Muscle of leg (tissue), 11 donors: ENCODE results near the gene APH1A. TPM values are rescaled to one million over a fixed set of nuclear protein-coding genes. Genes with fewer than 3 reads are reported as not detected.

Source experiments
- DNase-seq: peaks from one replicate; pipeline ENCODE4 v3.0.0; 2013
- H3K27ac ChIP-seq: one replicate; pipeline ENCODE4 v1.5.1; 2013; ENCODE audit warnings: mild to moderate bottlenecking, low read length, control low read depth
- H3K27me3 ChIP-seq: one replicate; pipeline ENCODE4 v1.6.1; 2013; ENCODE audit warnings: low read length; ENCODE audit not compliant: control insufficient read depth, insufficient read depth
- H3K36me3 ChIP-seq: one replicate; pipeline ENCODE4 v1.6.1; 2013; ENCODE audit warnings: low read length; ENCODE audit not compliant: control insufficient read depth, insufficient read depth
- H3K4me1 ChIP-seq: one replicate; pipeline ENCODE4 v1.6.1; 2013; ENCODE audit warnings: low read length; ENCODE audit not compliant: control insufficient read depth, insufficient read depth
- H3K4me3 ChIP-seq: one replicate; pipeline ENCODE4 v1.5.1; 2013; ENCODE audit warnings: low read length, control low read depth
- H3K9me3 ChIP-seq: replicated peaks from 2 replicates; pipeline ENCODE4 v1.6.1; 2013; ENCODE audit warnings: low read depth, low read length; ENCODE audit not compliant: control insufficient read depth
- WGBS: methylation state at CpG from one replicate; pipeline ENCODE4 v1.1.5; 2013; ENCODE audit warnings: missing lambda C conversion rate; ENCODE audit not compliant: insufficient coverage; 5-methylcytosine and 5-hydroxymethylcytosine counted together
- polyA plus RNA-seq, 8 donors: library from polyadenylated mRNA; unstranded; fragments of 120-200 nt; gene quantifications; one replicate each; pipeline versions ENCODE4 v1.2.1 to v1.2.3, GENCODE V29; 2013; ENCODE audit warnings: inconsistent platforms in 1 of 8, low replicate concordance in 1 of 8; ENCODE audit not compliant: insufficient read length in 8 of 8, insufficient read depth in 1 of 8
- total RNA-seq: library from RNA; stranded (reverse); fragments of 120-200 nt; gene quantifications from one replicate; pipeline ENCODE4 v1.2.4, GENCODE V29; 2013

Gene APH1A
- total and polyA plus RNA-seq, 9 donors: 83.0 to 140 (median 119) TPM

GRCh38 chr1:150273311-150273710 is 4.5 kb upstream of the APH1A start:
- no peak for DNase-seq
- no CpG with 5 or more reads among the region's 1 CpG for WGBS
- Histone ChIP-seq H3K9me3 (no peaks in the 10 kb centered on the region), H3K4me3 (peak overlapping the region; percentile 47), H3K4me1 (peaks cover 25% of the 10 kb centered on the region), H3K36me3 (no peaks in the 10 kb centered on the region), H3K27me3 (no peaks in the 10 kb centered on the region), H3K27ac (peak overlapping the region; percentile 84)

DNA sequence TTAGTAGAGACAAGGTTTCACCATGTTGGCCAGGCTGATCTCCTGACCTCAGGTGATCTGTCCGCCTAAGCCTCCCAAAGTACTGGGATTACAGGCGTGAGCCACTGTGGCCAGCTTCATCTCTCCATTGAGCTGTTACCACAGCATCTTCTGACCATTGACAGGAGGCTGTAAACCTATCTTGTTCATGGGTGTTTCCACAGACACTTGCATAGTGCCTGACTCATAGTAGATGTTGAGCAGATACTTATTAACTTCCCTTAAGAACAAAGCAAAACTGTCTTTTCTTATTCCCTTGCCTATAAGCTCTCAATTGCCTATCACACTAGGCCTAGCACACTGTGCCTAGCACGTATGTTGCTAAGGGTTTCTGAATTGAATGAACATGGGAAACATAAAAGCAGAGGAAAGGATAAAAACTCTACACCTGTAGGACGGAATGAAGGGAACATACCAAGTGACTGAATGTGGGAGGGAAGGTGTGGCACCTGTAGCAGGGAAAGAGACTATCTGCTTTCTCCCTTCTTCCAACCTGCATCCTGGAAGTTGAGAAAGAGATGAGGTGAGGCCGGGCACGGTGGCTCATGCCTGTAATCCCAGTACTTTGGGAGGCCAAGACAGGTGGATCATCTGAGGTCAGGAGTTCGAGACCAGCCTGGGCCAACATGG is 2.6 kb upstream of the APH1A start:
- Histone ChIP-seq H3K36me3 (peaks cover 9% of the 10 kb centered on the region), H3K27me3 (no peaks in the 10 kb centered on the region), H3K4me1 (peaks cover 36% of the 10 kb centered on the region), H3K27ac (peak overlapping the region; percentile 9), H3K4me3 (no peak overlapping the region), H3K9me3 (no peaks in the 10 kb centered on the region)
- no peak for DNase-seq
- WGBS: 90% methylated on average over 5 of the region's 7 CpGs

GRCh38 chr1:150269451-150269850 is 635 bp upstream of the APH1A start:
- peaks cover 36% of the 10 kb centered on the region for H3K4me1 ChIP-seq
- H3K27ac ChIP-seq: peak overlapping the region; percentile 96
- DNase-seq: no peak
- H3K27me3 ChIP-seq: no peaks in the 10 kb centered on the region
- H3K9me3 ChIP-seq: no peaks in the 10 kb centered on the region
- no CpG with 5 or more reads among the region's 10 CpGs for WGBS
- peaks cover 28% of the 10 kb centered on the region for H3K36me3 ChIP-seq
- H3K4me3 ChIP-seq: peak overlapping the region; percentile 92

DNA sequence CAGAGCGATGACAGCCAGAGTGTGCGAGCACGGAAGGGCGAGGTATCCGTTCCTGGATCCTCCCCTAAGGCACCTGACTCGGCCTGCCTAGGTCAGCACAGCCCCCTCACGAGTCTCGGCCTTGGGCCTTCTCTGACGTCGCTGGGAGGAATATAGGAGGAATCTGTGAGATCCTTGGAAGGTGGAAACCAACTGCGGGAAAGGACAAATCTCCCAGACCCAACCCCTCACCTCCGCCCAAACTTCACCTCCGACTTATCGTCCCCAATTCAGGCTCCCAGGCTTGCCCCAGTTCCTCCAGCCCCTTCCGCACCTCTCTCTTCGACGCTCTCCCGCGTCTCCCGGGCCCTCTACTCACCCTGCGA is 494 bp downstream of the APH1A start:
- Histone ChIP-seq H3K4me1 (peaks cover 36% of the 10 kb centered on the region), H3K4me3 (peak overlapping the region; percentile 92), H3K27me3 (no peaks in the 10 kb centered on the region), H3K9me3 (no peaks in the 10 kb centered on the region), H3K27ac (peak overlapping the region; percentile 96), H3K36me3 (peaks cover 32% of the 10 kb centered on the region)
- 2% methylated on average over 13 of the region's 21 CpGs for WGBS
- peak; percentile 52 for DNase-seq

GRCh38 chr1:150267896-150268295 is 920 bp downstream of the APH1A start:
- Histone ChIP-seq H3K4me1 (peaks cover 32% of the 10 kb centered on the region), H3K4me3 (peak overlapping the region; percentile 92), H3K36me3 (peaks cover 32% of the 10 kb centered on the region), H3K9me3 (no peaks in the 10 kb centered on the region), H3K27me3 (no peaks in the 10 kb centered on the region), H3K27ac (peak overlapping the region; percentile 96)
- WGBS: 41% methylated on average over 5 of the region's 6 CpGs
- DNase-seq: no peak

DNA sequence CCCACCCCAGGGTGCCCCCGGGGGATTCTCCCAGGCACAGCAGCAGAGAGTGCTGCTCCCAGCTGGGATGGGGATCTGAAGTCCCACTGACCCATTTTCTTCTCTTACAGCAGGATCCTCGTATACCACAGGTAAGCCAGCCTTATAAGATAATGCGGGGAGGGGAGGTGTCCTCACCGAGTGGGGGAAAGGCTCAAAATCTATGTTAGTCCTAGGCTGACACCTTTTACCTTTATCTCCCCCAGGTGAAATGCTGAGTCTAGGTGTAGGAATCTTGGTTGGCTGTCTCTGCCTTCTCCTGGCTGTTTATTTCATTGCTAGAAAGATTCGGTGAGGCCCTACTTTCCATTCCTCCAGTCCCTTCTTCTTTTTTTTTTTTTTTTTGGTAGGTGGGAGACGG is 5.3 kb downstream of the APH1A start:
- Histone ChIP-seq H3K36me3 (peaks cover 32% of the 10 kb centered on the region), H3K9me3 (no peaks in the 10 kb centered on the region), H3K27me3 (no peaks in the 10 kb centered on the region), H3K4me3 (no peak overlapping the region), H3K27ac (no peak overlapping the region), H3K4me1 (peaks cover 26% of the 10 kb centered on the region)
- whole genome bisulfite sequencing: no CpG with 5 or more reads among the region's 6 CpGs
- no peak for DNase-seq

- Histone ChIP-seq H3K4me1 (peaks cover 30% of the 10 kb centered on the region), H3K27me3 (peaks cover 3% of the 10 kb centered on the region), H3K27ac (no peak overlapping the region), H3K36me3 (peaks cover 32% of the 10 kb centered on the region), H3K9me3 (no peaks in the 10 kb centered on the region), H3K4me3 (no peak overlapping the region)
- no peak for DNase-seq
- no CpG with 5 or more reads among the region's 6 CpGs for WGBS
Measured at GRCh38 chr1:150262388-150263320, 6.2 kb downstream of the APH1A start.

- peaks cover 36% of the 10 kb centered on the region for H3K4me1 ChIP-seq
- peaks cover 22% of the 10 kb centered on the region for H3K36me3 ChIP-seq
- peaks cover 7% of the 10 kb centered on the region for H3K27me3 ChIP-seq
- 88% methylated on average over 4 of the region's 6 CpGs for WGBS
- no peaks in the 10 kb centered on the region for H3K9me3 ChIP-seq
- H3K4me3 ChIP-seq: no peak overlapping the region
- no peak overlapping the region for H3K27ac ChIP-seq
- DNase-seq: no peak
Measured at GRCh38 chr1:150261367-150261766, 7.4 kb downstream of the APH1A start.

DNA sequence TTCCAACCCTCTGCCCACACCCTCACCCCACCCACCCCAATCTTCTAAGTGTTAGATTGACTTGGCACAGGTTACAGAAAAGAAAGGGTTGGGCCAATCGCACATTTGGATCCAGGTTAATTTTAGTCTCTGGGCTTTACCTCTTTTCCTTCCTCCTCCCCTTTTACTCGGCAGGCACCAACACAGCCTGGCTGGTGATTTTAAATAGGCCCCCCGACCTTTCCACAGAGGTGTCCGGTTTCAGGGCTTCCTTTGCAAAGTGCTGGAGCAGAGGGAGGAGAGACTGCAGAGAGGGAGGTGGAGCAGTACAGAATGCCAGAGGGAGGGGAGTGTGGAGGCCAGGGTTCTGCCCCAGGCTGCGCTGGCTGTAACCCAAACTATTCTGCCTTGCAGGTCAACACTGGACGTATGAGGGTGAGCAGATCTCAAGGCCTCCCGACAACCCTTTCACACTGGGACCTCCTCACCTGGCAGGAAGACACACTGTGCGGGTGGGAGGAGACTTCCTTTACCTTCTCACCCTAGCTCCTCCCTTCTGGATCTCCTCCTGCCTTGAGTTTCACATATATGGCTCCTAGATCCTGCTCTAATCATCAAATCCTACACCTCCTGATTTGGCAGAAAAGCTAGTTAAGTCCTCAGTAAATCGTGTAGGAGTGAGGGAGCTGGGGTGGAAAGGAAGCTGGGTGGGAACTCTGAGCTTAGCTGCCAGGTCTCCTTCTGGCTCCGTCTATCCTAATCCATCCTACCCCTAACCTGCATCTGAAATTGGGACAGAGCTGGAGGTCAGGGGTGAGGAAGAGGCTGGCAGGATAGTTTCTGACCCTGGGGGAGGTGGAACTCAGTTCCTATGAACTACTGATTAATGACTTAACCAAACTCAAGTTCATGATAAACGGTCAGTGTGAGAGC is 8.8 kb downstream of the APH1A start:
- 0% methylated on average over 1 of the region's 11 CpGs for WGBS
- Histone ChIP-seq H3K27me3 (peaks cover 7% of the 10 kb centered on the region), H3K9me3 (no peaks in the 10 kb centered on the region), H3K36me3 (peaks cover 9% of the 10 kb centered on the region), H3K4me3 (peak overlapping the region; percentile 13), H3K27ac (peak overlapping the region; percentile 56), H3K4me1 (peaks cover 43% of the 10 kb centered on the region)
- DNase-seq: peak; percentile 74
